Motor neuron (in vitro differentiated cells): ENCODE measurements around the gene DENND4A. TPM values are rescaled to one million over a fixed set of nuclear protein-coding genes. Genes with fewer than 3 reads are reported as not detected.

ENCODE experiments used
- ATAC-seq, 8 experiments: fragments of 200-7000 bp; cut with Tn5 transposase; replicated peaks in 6 of 8; 2 replicates each; pipeline ENCODE4 v1.8.0; 2021; ENCODE audit warnings: mild to moderate bottlenecking in 8 of 8, moderate library complexity in 8 of 8
- H3K27ac ChIP-seq, 2 donors: fragments of 250-450 bp; sonication (Bioruptor Pico); 2 replicates each; pipeline ENCODE4 v1.9.0; 2021; ENCODE audit warnings: antibody characterized with exemption in 2 of 2, mild to moderate bottlenecking in 2 of 2, moderate library complexity in 1 of 2
- H3K4me1 ChIP-seq, 2 donors: fragments of 250-450 bp; sonication (Bioruptor Pico); replicated peaks in 1 of 2; 2 replicates each; pipeline ENCODE4 v1.6.1; 2021; ENCODE audit warnings: antibody characterized with exemption in 2 of 2, mild to moderate bottlenecking in 2 of 2, moderate library complexity in 1 of 2
- H3K4me3 ChIP-seq, 5 donors: fragments of 250-450 bp; sonication (Bioruptor Pico); 2 replicates each; pipeline ENCODE4 v1.9.0; 2021; ENCODE audit warnings: antibody characterized with exemption in 5 of 5, mild to moderate bottlenecking in 5 of 5, moderate library complexity in 4 of 5
- WGBS, 10 experiments: fragments of 450-650 bp; shearing (Covaris generic); methylation state at CpG; one replicate each; pipeline ENCODE4 v1.0.0; 2022; 5-methylcytosine and 5-hydroxymethylcytosine counted together
- in situ Hi-C, 9 experiments: fragments of 400-800 bp; cut with MboI; loops; one replicate each; pipeline ENCODE4 v1.15.0; 2021; ENCODE audit warnings: low sequenced_read_pairs in 9 of 9, low pct_unique_long_range_greater_than_20kb in 2 of 9; ENCODE audit not compliant: unreplicated experiment in 9 of 9
- total RNA-seq, 8 experiments: library from RNA; unstranded; fragments of 300-600 nt; gene quantifications; 2 replicates each; pipeline versions ENCODE4 v1.2.3 to v1.2.4, GENCODE V29; 2022

Gene DENND4A
- total RNA-seq, 8 experiments from 2014 or later = 13.7 to 34.8 (median 23.4) TPM

DNA sequence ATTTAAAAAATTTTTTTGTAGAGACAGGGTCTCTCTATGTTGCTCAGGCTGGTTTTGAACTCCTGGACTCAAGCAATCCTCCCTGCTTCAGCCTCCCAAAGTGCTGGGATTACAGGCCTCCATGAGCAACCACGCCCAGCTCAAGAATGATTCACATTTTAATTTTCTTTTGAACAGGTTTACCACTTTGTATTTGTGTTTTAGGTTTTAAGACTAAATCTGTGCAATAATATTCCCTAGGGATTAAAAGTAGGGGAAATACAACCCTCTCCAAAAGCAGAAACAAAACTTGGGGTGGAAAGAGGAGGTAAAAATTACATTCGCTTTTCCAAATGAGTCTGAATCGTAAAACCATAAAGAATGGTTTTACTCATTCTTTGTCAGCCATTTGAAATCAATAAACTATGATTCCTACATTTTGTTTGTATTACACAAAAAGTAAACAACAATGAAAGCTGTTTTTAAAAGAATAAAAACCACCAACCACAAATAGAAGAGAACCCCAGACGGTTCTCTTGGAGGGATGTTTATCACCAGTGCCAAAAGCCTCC lies 132.5 kb downstream of the DENND4A start:
- ATAC-seq = no peak
- no peak overlapping the region for H3K4me3 ChIP-seq
- WGBS, 10 experiments = 55 to 100% (median 94%) methylated on average over 2 to 4 of the region's 4 CpGs
- no peaks in the 10 kb centered on the region for H3K4me1 ChIP-seq
- H3K27ac ChIP-seq = no peak overlapping the region
- in situ Hi-C loops = no loop called here

GRCh38 chr15:65655457-65655856 lies 136.6 kb downstream of the DENND4A start:
- ATAC-seq = no peak
- Histone ChIP-seq H3K27ac (no peak overlapping the region), H3K4me3 (no peak overlapping the region), H3K4me1 (no peaks in the 10 kb centered on the region)
- in situ Hi-C loops = no loop called here
- 29 to 96% (median 91%) methylated on average over 2 to 4 of the region's 4 CpGs for WGBS, 10 experiments

GRCh38 chr15:65655026-65655425 lies 137.1 kb downstream of the DENND4A start:
- H3K4me1 ChIP-seq = no peaks in the 10 kb centered on the region
- peak in 2 of 8 experiments; percentile 55 to 84 for ATAC-seq
- no peak overlapping the region for H3K27ac ChIP-seq
- 83 to 100% (median 90%) methylated on average over 1 of the region's 1 CpG; no CpG with 5 or more reads in 5 of the 10 experiments for WGBS, 10 experiments
- in situ Hi-C loops = no loop called here
- H3K4me3 ChIP-seq = no peak overlapping the region

GRCh38 chr15:65653801-65654521 lies 138.1 kb downstream of the DENND4A start:
- H3K27ac ChIP-seq = no peak overlapping the region
- in situ Hi-C loops = no loop called here
- no peak overlapping the region for H3K4me3 ChIP-seq
- H3K4me1 ChIP-seq = no peaks in the 10 kb centered on the region
- WGBS, 10 experiments = 58 to 100% (median 88%) methylated on average over 1 to 5 of the region's 5 CpGs
- no peak for ATAC-seq

DNA sequence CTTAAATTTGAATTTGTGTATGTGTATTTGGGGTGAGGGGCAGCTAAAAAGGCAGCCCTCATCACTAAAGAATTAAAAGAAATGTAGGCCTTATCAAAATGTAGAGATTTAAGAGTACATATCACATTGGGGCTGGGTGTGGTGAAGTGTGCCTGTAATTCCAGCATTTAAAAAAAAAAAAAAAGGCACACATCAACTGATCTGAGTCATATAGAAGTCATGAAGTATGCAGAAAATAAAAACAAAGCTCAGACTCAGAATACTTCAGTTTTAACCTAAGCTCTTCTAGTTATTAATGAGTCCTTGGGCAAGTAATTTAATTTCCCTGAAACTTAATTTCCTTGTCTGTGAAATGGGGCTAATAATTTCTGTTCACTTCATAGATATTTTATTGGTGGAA lies 138.8 kb downstream of the DENND4A start:
- H3K4me1 ChIP-seq = no peaks in the 10 kb centered on the region
- no peak overlapping the region for H3K4me3 ChIP-seq
- peak in 2 of 8 experiments; percentile 75 to 92 for ATAC-seq
- in situ Hi-C loops = no loop called here
- no peak overlapping the region for H3K27ac ChIP-seq

- H3K4me1 ChIP-seq = no peaks in the 10 kb centered on the region
- H3K27ac ChIP-seq = no peak overlapping the region
- in situ Hi-C loops = no loop called here
- no peak for ATAC-seq
- H3K4me3 ChIP-seq = no peak overlapping the region
- 0 to 100% (median 79%) methylated on average over 1 to 10 of the region's 11 CpGs for WGBS, 10 experiments
Measured at GRCh38 chr15:65651831-65652749, 140.0 kb downstream of the DENND4A start.

DNA sequence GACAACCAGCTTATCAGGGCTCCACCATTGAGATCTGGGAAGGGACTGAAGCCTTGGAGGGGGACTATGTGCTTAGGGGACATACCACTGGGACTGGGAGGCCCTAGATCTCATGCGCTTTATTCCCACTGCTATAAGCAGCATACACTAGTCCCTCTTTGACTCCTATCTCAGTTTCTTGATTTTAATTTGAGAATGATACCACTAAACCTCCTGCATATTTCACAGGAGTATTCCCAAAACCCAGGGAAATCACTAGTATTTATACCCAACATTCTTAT lies 141.1 kb downstream of the DENND4A start:
- WGBS, 10 experiments = 100% methylated on average over 1 of the region's 1 CpG; no CpG with 5 or more reads in 8 of the 10 experiments
- Histone ChIP-seq H3K4me3 (no peak overlapping the region), H3K4me1 (no peaks in the 10 kb centered on the region), H3K27ac (no peak overlapping the region)
- in situ Hi-C loops = no loop called here
- no peak for ATAC-seq

DNA sequence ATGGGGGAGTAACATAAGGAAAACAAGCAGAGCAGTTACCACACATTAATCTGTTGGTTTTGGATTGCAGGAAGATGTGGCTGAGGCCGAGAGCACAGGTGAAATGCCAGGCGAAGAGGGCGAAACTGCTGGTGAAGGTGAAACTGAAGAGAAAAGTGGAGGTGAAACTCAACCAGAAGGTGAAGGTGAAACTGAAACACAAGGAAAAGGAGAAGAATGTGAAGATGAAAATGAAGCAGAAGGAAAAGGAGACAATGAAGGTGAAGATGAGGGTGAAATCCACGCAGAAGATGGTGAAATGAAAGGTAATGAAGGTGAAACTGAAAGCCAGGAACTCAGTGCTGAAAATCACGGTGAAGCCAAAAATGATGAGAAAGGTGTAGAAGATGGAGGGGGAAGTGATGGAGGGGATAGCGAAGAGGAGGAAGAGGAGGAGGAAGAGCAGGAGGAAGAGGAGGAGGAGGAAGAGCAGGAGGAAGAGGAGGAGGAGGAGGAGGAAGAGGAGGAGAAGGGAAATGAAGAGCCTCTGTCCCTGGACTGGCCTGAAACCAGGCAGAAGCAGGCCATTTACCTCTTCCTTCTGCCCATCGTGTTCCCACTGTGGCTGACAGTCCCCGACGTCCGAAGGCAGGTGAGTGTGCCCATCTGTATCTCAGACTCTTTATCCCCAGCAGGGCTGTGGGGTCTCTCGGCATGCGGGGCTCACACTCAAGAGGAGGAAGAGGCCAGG lies 141.6 kb downstream of the DENND4A start:
- ATAC-seq = no peak
- whole genome bisulfite sequencing, 10 experiments = 83 to 100% (median 95%) methylated on average over 3 to 8 of the region's 12 CpGs
- in situ Hi-C loops = no loop called here

DNA sequence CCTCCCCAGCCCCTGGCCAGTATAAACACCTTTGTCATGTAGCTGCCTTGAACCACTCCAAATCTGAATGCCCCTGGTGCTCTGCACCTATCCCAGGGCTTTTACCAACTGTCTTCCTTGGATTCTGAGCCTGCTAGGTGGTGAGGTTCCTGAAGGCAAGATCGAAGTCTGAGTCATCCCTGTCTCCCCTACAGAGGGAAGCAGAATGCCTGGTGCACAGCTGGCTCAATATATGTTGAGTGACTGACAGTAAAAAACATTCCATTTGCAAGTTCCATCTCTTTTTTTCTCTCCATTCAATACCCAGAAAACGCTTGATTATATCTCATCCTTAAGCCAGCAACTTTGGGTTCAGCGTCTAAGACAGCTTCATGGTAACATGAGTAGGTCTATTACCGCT lies 145.6 kb downstream of the DENND4A start:
- ATAC-seq = no peak
- in situ Hi-C loops = no loop called here
- 17 to 96% (median 80%) methylated on average over 1 to 4 of the region's 4 CpGs; no CpG with 5 or more reads in 1 of the 10 experiments for WGBS, 10 experiments

More for the DNA sequence above, 141.6 kb downstream of the DENND4A start:
- Histone ChIP-seq H3K27ac (no peak overlapping the region), H3K4me1 (no peaks in the 10 kb centered on the region), H3K4me3 (no peak overlapping the region)

GRCh38 chr15:65645392-65645791 lies 146.7 kb downstream of the DENND4A start:
- in situ Hi-C loops = no loop called here
- 70 to 100% (median 100%) methylated on average over 1 to 2 of the region's 4 CpGs; no CpG with 5 or more reads in 3 of the 10 experiments for WGBS, 10 experiments
- no peak for ATAC-seq
- Histone ChIP-seq H3K4me1 (peaks cover 14 to 15% of the 10 kb centered on the region in 2 donors), H3K27ac (no peak overlapping the region), H3K4me3 (no peak overlapping the region)

More for the DNA sequence above, 145.6 kb downstream of the DENND4A start:
- Histone ChIP-seq H3K4me1 (peaks cover 8% of the 10 kb centered on the region in 2 donors), H3K27ac (no peak overlapping the region), H3K4me3 (no peak overlapping the region)

DNA sequence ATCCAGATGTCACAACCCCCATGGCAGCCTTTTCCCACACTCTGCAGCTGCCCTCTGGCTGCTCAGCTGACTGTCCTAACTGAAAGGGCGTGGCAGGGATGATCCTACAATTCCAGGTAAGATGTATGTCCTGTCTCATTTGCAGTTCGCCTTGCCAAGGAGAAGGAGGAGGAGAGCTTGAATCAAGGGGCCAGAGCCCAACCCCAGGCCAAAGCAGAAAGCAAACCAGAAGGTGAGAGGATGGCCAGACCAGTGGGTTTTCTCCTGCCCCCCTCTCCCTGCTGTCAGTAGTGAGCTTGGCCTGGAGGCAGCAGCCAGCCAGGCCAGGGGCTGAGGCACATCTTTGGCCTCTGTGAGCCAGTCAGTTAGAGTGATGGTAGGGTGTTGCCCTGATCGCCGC lies 147.8 kb downstream of the DENND4A start:
- H3K27ac ChIP-seq = no peak overlapping the region
- in situ Hi-C loops = no loop called here
- H3K4me3 ChIP-seq = no peak overlapping the region
- WGBS, 10 experiments = 33 to 100% (median 73%) methylated on average over 1 to 2 of the region's 4 CpGs; no CpG with 5 or more reads in 4 of the 10 experiments
- H3K4me1 ChIP-seq = peaks cover 14 to 15% of the 10 kb centered on the region in 2 donors
- ATAC-seq = no peak

GRCh38 chr15:65642594-65642993 lies 149.5 kb downstream of the DENND4A start:
- Histone ChIP-seq H3K4me3 (no peak overlapping the region), H3K27ac (peak overlapping the region in 1 of 2 donors; percentile 75), H3K4me1 (peaks cover 14 to 15% of the 10 kb centered on the region in 2 donors)
- WGBS, 10 experiments = 20 to 92% (median 84%) methylated on average over 1 to 4 of the region's 6 CpGs; no CpG with 5 or more reads in 4 of the 10 experiments
- ATAC-seq = no peak
- in situ Hi-C loops = no loop called here
